Heart left ventricle (tissue), 16 donors: ENCODE measurements around the gene DCDC2B. TPM values are rescaled to one million over a fixed set of nuclear protein-coding genes. Genes with fewer than 3 reads are reported as not detected.

Experiments used
- ATAC-seq, 4 donors: fragments of 200-7000 bp; cut with Tn5 transposase; one replicate each; pipeline ENCODE4 v1.9.1; 2020 to 2022; ENCODE audit warnings: moderate library complexity in 4 of 4, mild to moderate bottlenecking in 3 of 4, moderate number of reproducible peaks in 1 of 4
- DNase-seq, 5 donors: peaks; one replicate each; pipeline ENCODE4 v3.0.0-alpha.2; 2020
- H3K27ac ChIP-seq, 12 donors: fragments of 200-600 bp; sonication (generic) in 4 of 12; one replicate each; pipeline versions ENCODE4 v1.5.0 to v1.8.0; 2016 to 2022; ENCODE audit warnings: mild to moderate bottlenecking in 2 of 12
- H3K27me3 ChIP-seq, 9 donors: fragments of 200-600 bp; sonication (generic) in 2 of 9; one replicate each; pipeline versions ENCODE4 v1.5.1 to v1.8.0; 2016 to 2022; ENCODE audit warnings: mild to moderate bottlenecking in 3 of 9
- H3K36me3 ChIP-seq, 9 donors: fragments of 200-600 bp; sonication (generic) in 2 of 9; one replicate each; pipeline versions ENCODE4 v1.5.0 to v1.8.0; 2018 to 2022; ENCODE audit warnings: mild to moderate bottlenecking in 2 of 9
- H3K4me1 ChIP-seq, 12 donors: fragments of 200-600 bp; sonication (generic) in 4 of 12; one replicate each; pipeline versions ENCODE4 v1.5.0 to v1.8.0; 2016 to 2022; ENCODE audit warnings: mild to moderate bottlenecking in 3 of 12
- H3K4me3 ChIP-seq, 12 donors: fragments of 200-600 bp; sonication (generic) in 4 of 12; one replicate each; pipeline versions ENCODE4 v1.5.0 to v1.8.0; 2017 to 2022; ENCODE audit warnings: mild to moderate bottlenecking in 9 of 12, moderate library complexity in 4 of 12
- H3K9me3 ChIP-seq, 12 donors: fragments of 200-600 bp; sonication (generic) in 4 of 12; one replicate each; pipeline versions ENCODE4 v1.5.0 to v1.8.0; 2016 to 2022; ENCODE audit warnings: mild to moderate bottlenecking in 1 of 12
- POLR2A ChIP-seq, 2 donors: fragments of 450-650 bp; IDR thresholded peaks; one replicate each; pipeline ENCODE4 v1.6.1; 2017; ENCODE audit warnings: antibody characterized with exemption in 2 of 2, mild to moderate bottlenecking in 2 of 2, moderate library complexity in 2 of 2
- WGBS, 4 donors: extraction: QIAGEN DNeasy Blood & Tissue Kit in 2 of 4; methylation state at CpG; one replicate each; pipeline versions ENCODE4 v1.1.5 to v1.1.7; 2013 to 2018; 5-methylcytosine and 5-hydroxymethylcytosine counted together
- intact Hi-C, 10 donors: fragments of 100-400 bp; cut with DNase I; formaldehyde crosslinking; loops; one replicate each; pipeline versions ENCODE4 v1.11.1 to v1.14.2; 2022
- polyA plus RNA-seq, 2 donors: library from polyadenylated mRNA; stranded (reverse); fragments of 200-250 nt; gene quantifications; one replicate each; pipeline ENCODE4 v1.2.3, GENCODE V29; 2013
- total RNA-seq, 9 donors: library from RNA; depleted of rRNA in 2 of 9; stranded (reverse); fragments of >200 nt in 2 of 9; fragmentation: NEBNext Ultra II Directional in 3 of 9; extraction: Animal tissue kit (Norgen Biotek cat#: 25700) in 3 of 9; gene quantifications; one replicate each; pipeline versions ENCODE4 v1.1.0 to v1.2.4, GENCODE V29; 2016 to 2023
- TF ChIP-seq, protein P1 (sequence below), 12 donors: fragments of 200-600 bp; sonication (generic) in 4 of 12; IDR thresholded peaks; one replicate each; pipeline versions ENCODE4 v1.5.0 to v1.8.0; 2018 to 2022; ENCODE audit warnings: antibody characterized with exemption in 12 of 12, mild to moderate bottlenecking in 5 of 12
- donor health status: ischemic (EF 13 %, LVEDD 7.1; RV severe dilation, severe dysfunction).
- donor health status: healthy with polysubstance abuse.
- donor health status: DM: no; HTN: yes; CAD: no.
- donor health status: DM: no; HTN: no; CAD: no.
- donor health status: ischemic (EF 25% LVEDD 6.9; RV normal size, moderate dysfunction).
- donor health status: ischemic (EF 25% LVEDD 5.7; RV mildly dilated, moderate dysfunction).
- donor health status: healthy.
- donor health status: DM: yes; HTN: yes; CAD: no.
- donor health status: ischemic (EF 35%, LVEDD 5.7; RV mildly dilated, moderate dysfunction).
- donor health status: nonischemic (EF 11% LVEDD 7.7; RV severe dilation, severe dysfunction).
- donor health status: DM: yes; HTN: yes; CAD: no.
- donor health status: PGD.
- donor health status: ischemic (EF 29% LVEDD 5.4; RV normal size, mild dysfunction).
- donor health status: nonischemic (EF 23%, LVEDD 6.1; RV moderate dilation, normal function).

Gene DCDC2B
- total and polyA plus RNA-seq, 11 donors = not detected

- Histone ChIP-seq H3K27ac (peak overlapping the region; percentile 63 to 92 (median 86)), H3K4me1 (peaks cover 2 to 39% (median 24%) of the 10 kb centered on the region in 12 donors), H3K27me3 (no peaks in the 10 kb centered on the region), H3K4me3 (peak overlapping the region; percentile 34 to 85 (median 69)), H3K36me3 (peaks cover 0 to 8% (median 0%) of the 10 kb centered on the region in 9 donors), H3K9me3 (no peaks in the 10 kb centered on the region)
- TF ChIP-seq POLR2A (IDR thresholded peaks at IDR 0.05) = peak in 1 of 2 donors; percentile 19
- TF ChIP-seq, protein P1, sequence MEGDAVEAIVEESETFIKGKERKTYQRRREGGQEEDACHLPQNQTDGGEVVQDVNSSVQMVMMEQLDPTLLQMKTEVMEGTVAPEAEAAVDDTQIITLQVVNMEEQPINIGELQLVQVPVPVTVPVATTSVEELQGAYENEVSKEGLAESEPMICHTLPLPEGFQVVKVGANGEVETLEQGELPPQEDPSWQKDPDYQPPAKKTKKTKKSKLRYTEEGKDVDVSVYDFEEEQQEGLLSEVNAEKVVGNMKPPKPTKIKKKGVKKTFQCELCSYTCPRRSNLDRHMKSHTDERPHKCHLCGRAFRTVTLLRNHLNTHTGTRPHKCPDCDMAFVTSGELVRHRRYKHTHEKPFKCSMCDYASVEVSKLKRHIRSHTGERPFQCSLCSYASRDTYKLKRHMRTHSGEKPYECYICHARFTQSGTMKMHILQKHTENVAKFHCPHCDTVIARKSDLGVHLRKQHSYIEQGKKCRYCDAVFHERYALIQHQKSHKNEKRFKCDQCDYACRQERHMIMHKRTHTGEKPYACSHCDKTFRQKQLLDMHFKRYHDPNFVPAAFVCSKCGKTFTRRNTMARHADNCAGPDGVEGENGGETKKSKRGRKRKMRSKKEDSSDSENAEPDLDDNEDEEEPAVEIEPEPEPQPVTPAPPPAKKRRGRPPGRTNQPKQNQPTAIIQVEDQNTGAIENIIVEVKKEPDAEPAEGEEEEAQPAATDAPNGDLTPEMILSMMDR (IDR thresholded peaks at IDR 0.05) = no peak
- DNase-seq = peak; percentile 58 to 78 (median 71)
- WGBS, 4 donors = 0 to 1% (median 1%) methylated on average over 17 to 55 of the region's 55 CpGs
- ATAC-seq = peak; percentile 52 to 76 (median 72)
- intact Hi-C loops = loop anchor here in 6 of 10 donors (5.0 to 10.0 kb wide), 3 partner anchors 51 to 76 kb away; partner anchors contain the start of gene HDAC1 (in 2 of the 6)
These were observed 32.3 kb downstream of the DCDC2B start for GRCh38 chr1:32241001-32241763.

DNA sequence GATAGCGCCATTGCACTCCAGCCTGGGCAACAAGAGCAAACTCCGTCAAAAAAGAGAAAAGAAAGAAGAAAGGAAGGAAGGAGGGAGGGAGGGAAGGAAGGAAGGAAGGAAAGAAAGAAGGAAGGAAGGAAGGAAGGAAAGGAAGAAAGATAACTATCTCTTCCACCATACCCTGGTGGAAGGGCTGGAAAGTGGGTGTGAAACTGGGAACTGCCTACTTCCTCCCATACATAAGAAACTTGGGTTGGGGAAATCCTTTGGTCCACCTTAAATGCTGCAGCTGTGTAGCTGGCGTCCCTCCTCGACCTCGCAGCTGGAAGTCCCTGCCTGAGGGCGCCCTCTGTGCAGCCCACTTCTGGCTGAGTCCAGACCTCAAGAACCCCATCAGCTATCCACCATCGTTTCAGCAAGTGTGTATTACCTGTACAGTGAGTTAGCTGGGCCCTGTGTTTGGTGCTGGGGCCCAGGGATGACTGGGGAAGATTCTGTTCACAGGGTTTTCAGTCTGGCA, 33.5 kb downstream of the DCDC2B start:
- intact Hi-C loops = loop anchor here in 6 of 10 donors (5.0 to 10.0 kb wide), 3 partner anchors 50 to 75 kb away; partner anchors contain the start of gene HDAC1 (in 2 of the 6)
- 30 to 37% (median 34%) methylated on average over 5 to 7 of the region's 7 CpGs for whole genome bisulfite sequencing, 4 donors
- Histone ChIP-seq H3K36me3 (peaks cover 0 to 4% (median 0%) of the 10 kb centered on the region in 9 donors), H3K27ac (peak overlapping the region in 11 of 12 donors; percentile 4 to 92 (median 87)), H3K4me1 (peaks cover 2 to 50% (median 33%) of the 10 kb centered on the region in 12 donors), H3K27me3 (no peaks in the 10 kb centered on the region), H3K4me3 (peak overlapping the region in 8 of 12 donors; percentile 5 to 85 (median 34)), H3K9me3 (no peaks in the 10 kb centered on the region)
- TF ChIP-seq POLR2A (IDR thresholded peaks at IDR 0.05) = no peak
- TF ChIP-seq, protein P1 (IDR thresholded peaks at IDR 0.05) = no peak
- ATAC-seq (peak; percentile 10 to 29 (median 20)), DNase-seq (peak; percentile 52 to 71 (median 60))

GRCh38 chr1:32246888-32247273, 38.0 kb downstream of the DCDC2B start, which contains the start of gene FAM167B:
FAM167B (plus strand) TSS chr1:32247222; CDS start chr1:32247422, 200 bp downstream.
- intact Hi-C loops = loop anchor here in 2 of 10 donors (5.0 to 10.0 kb wide), 2 partner anchors 45 to 68 kb away; partner anchors contain the start of gene HDAC1 (in 1 of the 2)
- ATAC-seq (peak; percentile 43 to 76 (median 68)), DNase-seq (peak in 4 of 5 donors; percentile 62 to 76 (median 69))
- peaks cover 2 to 75% (median 62%) of the 10 kb centered on the region in 12 donors for H3K4me1 ChIP-seq
- WGBS, 4 donors = 34 to 56% (median 43%) methylated on average over 3 of the region's 3 CpGs
- no peaks in the 10 kb centered on the region for H3K36me3 ChIP-seq
- TF ChIP-seq, protein P1 (IDR thresholded peaks at IDR 0.05) = no peak
- no peak for TF ChIP-seq POLR2A (IDR thresholded peaks at IDR 0.05)
- no peaks in the 10 kb centered on the region for H3K27me3 ChIP-seq
- H3K4me3 ChIP-seq = peak within 1 kb of the TSS in 8 of 12 donors; percentile 6 to 39 (median 21)
- H3K9me3 ChIP-seq = no peaks in the 10 kb centered on the region
- H3K27ac ChIP-seq = peak within 1 kb of the TSS; percentile 54 to 95 (median 82)
